Renal cortex interstitium (tissue), 11 donors: ENCODE measurements around the gene NEK3. TPM values are rescaled to one million over a fixed set of nuclear protein-coding genes. Genes with fewer than 3 reads are reported as not detected.
"Not testable (repeated sequence)": the region's sequence is repeated elsewhere in the genome, so short reads cannot be mapped to it uniquely, and the experiment has no call there.

Source experiments
- DNase-seq, 11 donors: peaks; one replicate each; pipeline ENCODE4 v3.0.0-alpha.2; 2013; ENCODE audit warnings: low read depth in 9 of 11, low spot score in 4 of 11; ENCODE audit errors: extremely low read depth in 1 of 11
- polyA plus RNA-seq, 3 donors: library from polyadenylated mRNA; unstranded; fragments of 120-200 nt; gene quantifications; one replicate each; pipeline ENCODE4 v1.2.1, GENCODE V29; 2013; ENCODE audit not compliant: insufficient read length in 3 of 3

The NEK3 gene
- polyA plus RNA-seq, 3 donors, result 29.1 to 40.3 (median 37.3) TPM

- no peak for DNase-seq
Observed at GRCh38 chr13:52177276-52177675, 17.9 kb upstream of the NEK3 start.

DNA sequence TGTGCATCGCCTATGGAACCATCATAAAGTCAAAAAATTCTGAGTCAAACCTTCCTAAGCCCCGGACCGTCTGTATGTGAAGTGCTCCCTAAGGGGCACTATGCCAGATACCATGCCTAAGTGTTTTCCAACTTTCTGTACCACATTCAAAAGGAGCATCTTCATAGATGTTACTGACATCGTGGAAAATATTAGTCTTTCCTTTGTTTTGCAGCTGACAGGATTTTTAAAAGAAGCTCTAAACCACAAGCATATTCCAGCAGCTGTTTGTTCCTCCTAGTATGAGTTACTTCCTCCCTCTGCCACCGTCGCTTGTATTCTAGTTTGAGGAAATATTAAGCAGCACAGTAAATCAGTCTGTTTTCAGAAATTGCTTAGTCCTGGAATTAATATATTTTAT lies 14.6 kb upstream of the NEK3 start:
- DNase-seq, result not testable (repeated sequence)

GRCh38 chr13:52173373-52173772 lies 14.0 kb upstream of the NEK3 start:
- DNase-seq, result no peak

DNA sequence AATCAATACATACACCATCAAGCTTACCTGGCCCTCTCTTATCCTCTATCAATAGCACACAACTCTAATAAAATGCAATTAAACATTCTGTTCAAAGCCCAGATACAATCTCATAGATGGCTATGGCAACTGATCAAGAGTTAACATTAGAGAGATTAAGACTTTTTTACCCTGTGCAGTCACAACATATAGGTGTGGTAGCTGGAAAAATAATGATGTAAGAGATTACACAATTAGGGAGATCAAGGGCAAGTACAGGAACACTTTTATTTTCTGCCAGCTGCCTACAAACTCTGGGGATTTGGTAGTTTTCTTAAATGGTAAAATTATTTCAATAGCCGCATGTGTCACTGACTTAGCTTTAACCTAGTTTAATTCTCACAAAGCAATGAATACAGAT lies 12.3 kb upstream of the NEK3 start:
- not testable (repeated sequence) for DNase-seq

DNA sequence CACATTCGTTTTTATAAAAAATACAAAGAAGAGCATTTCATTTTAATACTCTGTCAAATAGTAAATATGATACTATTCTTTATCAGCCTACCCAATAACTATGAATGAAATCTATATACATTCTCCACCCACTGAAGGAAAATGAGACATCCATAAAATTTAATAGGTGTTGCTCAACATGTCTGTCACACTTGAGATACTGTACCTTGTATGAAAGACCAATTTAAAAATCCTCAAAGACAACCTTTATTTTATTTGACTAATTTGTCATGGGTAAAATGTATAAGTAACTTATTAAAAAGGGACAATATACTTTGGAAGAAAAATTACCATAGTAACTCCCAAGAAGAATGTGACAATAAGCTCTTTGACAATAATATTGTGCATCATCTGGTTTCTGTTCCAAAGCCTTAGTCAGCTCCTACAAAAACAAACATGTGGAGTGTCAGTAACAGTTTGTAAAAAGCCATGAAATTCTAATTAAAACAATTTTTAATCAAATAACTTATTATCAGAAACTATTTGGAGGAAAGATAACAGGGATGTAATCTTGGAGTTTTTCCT lies 11.5 kb upstream of the NEK3 start:
- not testable (repeated sequence) for DNase-seq

DNA sequence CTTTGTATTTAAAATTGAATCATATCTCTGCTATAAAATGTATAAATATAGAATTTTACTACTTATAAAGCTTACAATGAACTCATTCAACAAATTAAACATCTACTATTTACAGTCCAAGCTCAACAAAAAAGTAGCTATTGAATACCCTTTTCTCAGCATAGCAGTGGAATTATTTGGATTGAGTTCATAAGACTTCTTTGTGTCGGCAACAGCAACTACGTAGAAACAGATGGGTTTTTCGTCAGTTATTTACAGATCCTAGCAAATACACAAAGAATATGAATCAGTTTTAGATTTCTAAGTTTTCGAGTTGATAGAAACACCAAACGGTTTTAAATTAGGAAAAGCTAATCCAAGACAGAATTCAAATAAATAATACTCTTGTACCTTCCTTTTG lies 10.4 kb upstream of the NEK3 start:
- no peak for DNase-seq

GRCh38 chr13:52165411-52165810 lies 6.0 kb upstream of the NEK3 start:
- DNase-seq, result no peak

DNA sequence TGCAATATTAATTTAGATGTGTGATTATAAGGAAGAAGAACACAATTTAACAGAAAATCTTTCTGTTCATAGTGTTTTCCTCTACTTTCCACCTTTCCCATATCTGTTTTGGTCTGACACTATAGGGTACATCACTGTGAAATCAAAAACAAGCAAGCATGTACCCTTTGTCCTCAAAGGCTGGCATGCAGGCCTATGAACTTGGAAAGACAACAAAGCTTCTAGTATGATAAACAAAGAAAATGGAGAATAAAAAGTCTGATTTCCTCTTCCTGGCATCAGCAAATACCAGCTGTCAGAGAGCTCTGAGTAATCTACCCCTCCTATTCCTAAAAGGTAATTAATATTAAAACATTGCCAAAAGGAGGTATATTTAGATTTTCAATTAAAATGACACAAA lies 5.6 kb upstream of the NEK3 start:
- no peak for DNase-seq

DNA sequence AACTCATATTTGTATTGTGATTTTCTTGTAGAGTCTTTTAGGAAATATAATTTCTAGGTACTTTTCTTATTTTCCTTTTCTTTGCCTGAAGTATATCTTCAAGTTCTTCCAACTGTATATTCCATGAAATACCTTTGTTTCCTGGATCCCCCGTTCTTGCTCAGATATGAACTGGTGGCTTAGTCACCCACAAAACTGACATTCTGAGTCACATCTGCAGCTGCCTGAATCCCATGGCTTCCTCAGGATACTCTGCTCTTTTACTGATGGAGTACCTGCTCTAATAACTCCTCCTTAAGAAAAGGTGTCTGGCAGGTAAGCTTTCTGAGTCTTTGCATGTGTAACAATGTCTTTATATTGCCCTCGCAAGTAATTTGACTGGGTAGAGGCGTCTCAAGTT lies 4.5 kb upstream of the NEK3 start:
- DNase-seq, result not testable (repeated sequence)

DNA sequence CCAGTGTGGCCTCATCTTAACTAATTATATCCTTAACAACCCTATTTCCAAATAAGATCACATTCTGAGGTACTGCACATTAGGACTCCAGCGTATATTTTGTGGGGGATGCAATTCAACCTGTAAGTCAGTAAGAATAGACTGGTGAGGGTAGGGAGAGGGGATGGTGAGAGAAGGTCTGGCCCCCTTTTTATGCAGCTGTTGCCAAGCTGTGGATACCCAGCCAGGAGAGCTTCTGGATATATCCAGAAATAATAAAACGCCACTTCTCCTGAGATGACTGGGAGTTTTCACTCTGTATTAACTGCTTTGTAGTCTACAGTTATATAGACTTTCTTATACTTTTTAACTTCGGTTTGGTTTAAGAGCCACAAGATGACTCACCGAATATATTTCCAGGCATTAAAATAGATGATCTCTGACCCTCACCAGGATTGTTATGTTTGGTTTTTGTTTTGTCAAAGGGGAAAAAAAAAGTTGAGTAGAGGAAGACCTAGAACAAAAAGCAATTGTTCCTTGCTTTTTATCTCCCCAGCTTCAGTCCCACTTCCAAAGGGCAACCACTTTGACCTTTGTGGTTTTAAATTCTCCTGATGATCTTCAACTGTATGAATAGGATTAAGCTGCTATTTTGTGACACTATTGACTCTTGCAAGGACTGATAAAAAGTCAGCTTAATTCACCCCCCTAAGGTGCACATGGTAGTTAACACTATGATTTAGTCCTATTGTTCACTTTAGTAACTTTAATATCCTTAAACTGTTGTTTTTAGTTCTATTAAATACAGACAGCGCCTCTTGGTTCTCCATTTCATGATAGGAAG lies 3.1 kb upstream of the NEK3 start:
- DNase-seq, result no peak

DNA sequence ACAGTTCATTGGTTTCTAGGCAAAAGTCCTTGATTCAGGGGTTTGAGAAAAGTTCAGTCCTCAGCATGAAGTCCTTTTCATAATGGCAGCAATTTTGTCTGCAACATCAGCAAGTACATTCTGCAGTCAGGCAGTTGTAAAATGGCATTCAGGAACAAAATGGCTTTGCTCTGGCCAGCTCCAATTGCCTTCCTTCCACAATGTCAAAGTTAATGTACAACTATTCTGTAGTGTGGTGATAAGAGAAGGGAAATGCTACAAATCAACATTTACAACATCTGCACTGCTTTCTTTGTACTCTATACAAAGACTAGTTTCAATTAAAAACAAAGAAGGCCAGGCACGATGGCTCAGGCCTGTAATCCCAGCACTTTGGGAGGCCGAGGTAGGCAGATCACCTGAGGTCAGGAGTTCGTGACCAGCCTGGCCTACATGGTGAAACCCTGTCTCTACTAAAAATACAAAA lies 1.8 kb upstream of the NEK3 start:
- peak in 2 of 11 donors; percentile 7 to 28 for DNase-seq

- DNase-seq, result no peak
Observed at GRCh38 chr13:52160506-52160905, 1.1 kb upstream of the NEK3 start.

- no peak for DNase-seq
Observed at GRCh38 chr13:52160053-52160452, 656 bp upstream of the NEK3 start.

DNA sequence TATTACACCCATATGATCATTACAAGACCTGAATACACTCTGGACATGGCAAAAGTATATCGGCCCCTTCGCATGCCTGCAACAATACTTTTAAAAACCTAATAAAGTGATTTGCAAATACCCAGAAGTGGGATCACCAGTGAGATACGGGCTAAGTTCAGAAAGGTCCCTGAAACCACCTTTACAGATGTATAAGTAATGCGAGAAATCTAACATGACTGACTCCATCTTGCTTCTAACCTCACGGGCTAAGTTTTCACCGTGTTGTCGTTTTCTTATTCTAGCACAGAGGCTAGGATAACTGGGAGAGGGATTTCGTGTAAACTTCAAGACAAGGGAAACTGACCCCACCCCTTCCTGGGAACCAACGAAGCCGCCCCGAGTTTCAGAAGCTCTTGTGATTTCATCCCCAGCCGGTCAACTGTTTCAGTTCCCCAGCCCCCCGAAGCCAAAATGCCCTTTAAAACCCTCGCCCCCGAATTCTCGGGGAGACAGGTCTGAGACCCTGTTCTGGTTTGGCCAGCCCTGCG lies 703 bp downstream of the NEK3 start:
- DNase-seq, result peak in 5 of 11 donors; percentile 20 to 42 (median 22)

DNA sequence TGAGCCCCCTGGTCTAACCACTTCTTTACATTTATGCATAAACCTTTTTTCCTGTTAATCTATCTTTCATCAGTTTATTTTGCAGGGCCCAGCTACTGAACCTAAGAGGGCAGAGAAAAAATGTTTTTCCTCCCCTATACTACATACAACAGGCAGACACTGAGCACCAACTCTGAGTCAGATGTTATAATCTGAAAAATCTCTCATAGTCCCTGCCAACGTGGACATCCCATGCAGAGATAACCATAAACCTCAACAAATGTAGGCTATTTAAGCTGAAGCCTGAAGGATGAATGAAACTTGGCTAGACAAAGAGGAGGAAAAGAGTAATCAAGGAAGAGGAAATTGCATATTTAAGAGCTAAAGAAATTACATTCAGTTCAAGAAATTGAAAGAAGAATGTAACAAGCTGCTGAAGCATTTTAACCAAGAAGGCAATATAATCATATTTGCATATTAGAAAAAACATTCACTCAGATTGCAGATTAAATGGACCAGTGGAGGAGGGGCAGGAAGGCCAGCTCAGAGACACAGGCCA lies 2.6 kb downstream of the NEK3 start:
- DNase-seq, result no peak

- DNase-seq, result no peak
Observed at GRCh38 chr13:52155177-52155576, 4.2 kb downstream of the NEK3 start.

DNA sequence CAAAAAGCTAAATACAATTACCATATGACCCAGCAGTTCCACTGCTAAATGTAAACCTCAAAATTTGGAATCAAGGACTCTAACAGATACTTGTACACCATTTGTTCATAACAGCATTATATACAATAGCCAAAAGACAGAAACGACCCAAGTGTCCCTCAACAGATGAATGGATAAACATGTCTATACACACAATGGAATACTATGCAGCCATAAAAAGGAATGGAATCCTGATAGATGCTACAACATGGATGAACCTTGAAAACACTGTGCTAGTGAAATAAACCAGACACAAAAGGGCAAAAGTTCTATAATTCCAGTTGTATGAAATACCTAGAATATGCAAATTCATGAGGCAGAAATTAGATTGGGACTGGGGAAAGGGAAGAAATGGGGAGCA lies 12.2 kb downstream of the NEK3 start:
- DNase-seq, result no peak

DNA sequence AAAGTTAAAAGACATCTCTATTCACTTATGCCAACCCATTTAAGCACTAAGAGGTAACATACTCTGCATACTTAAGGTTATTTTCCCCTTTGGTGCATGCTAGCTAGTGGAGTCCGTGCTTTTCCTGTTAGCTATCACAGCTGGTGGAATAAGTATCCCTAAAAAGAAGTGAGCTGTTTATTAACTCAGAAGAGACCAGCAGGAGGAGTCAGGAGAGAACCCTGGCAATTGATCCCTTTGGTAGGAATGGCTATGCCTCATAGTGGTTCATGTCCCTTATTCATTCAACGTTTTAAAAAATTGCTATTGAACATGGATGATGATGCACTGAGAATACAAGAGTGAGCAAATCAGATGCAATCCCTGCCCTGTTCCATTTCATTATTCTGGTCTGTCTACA lies 18.1 kb downstream of the NEK3 start:
- no peak for DNase-seq

GRCh38 chr13:52137489-52137888 lies 21.9 kb downstream of the NEK3 start:
- DNase-seq, result no peak

DNA sequence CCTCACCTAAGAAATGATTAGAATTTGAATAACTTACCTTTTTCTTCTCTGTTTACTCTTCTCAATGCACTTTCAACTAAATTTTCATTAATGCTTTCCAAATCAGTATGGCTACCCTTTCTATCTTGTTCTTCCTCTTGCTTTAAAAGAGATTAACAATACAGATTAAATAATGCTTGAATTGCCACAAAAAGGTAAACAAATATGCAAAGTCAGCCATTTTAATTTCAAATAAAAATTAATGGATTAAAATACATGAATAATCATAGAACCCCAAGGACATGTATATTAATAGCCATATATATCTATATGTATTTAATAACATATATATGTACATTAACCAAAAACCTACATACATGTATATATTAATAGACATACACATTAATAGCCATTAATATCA lies 22.6 kb downstream of the NEK3 start:
- no peak for DNase-seq
